Measurements from ENCODE around the gene LRRC25. TPM values are rescaled to one million over a fixed set of nuclear protein-coding genes. Genes with fewer than 3 reads are reported as not detected.
A peak's percentile ranks its signal among the peaks of the same experiment; 100 is the strongest.

LRRC25 gene
- total RNA-seq, 2 experiments from 2014 or later, result 0.98 to 4.1 TPM

- Histone ChIP-seq H3K9me3 (ENCODE audit: low read length) (no peaks in the 10 kb centered on the region), H3K4me3 (ENCODE audit: low read depth, low read length, poor library complexity, severe bottlenecking) (peak overlapping the region; percentile 53), H3K36me3 (ENCODE audit: insufficient read depth, low read length) (no peaks in the 10 kb centered on the region), H3K79me2 (ENCODE audit: insufficient read depth, low read depth, low read length) (no peaks in the 10 kb centered on the region), H4K20me1 (ENCODE audit: insufficient read depth, low read length) (no peaks in the 10 kb centered on the region), H3K27ac (ENCODE audit: low read depth, low read length, poor library complexity, severe bottlenecking) (no peak overlapping the region), H3K4me1 (ENCODE audit: insufficient read depth, low read length, poor library complexity, severe bottlenecking) (peaks cover 14% of the 10 kb centered on the region), H3K9me2 (ENCODE audit: insufficient read depth, low read length) (no peaks in the 10 kb centered on the region), H2AFZ (ENCODE audit: low read length) (peak overlapping the region; percentile 45; the same call in 1 of the 2 replicates), H3K4me2 (ENCODE audit: low read length) (peak overlapping the region; percentile 75)
- peak; percentile 87 for DNase-seq (ENCODE audit: low spot score)
- no TSS peak for BruUV-seq (replicated peaks)
- no peak for TF ChIP-seq EZH2phosphoT487 (IDR thresholded peaks at IDR 0.05; ENCODE audit: borderline replicate concordance, low read depth, low read length)
- peak; percentile 91 for TF ChIP-seq CTCF (conservative IDR thresholded peaks at IDR 0.05; ENCODE audit: low read length)
- CTCF ChIA-PET (ENCODE audit: unreplicated experiment), result interaction anchor here (0.6 to 1.5 kb wide), 9 partner anchors 9 to 296 kb away, joined by 3 to 8 read pairs (median 4); no protein-coding TSS in a partner anchor
- intact Hi-C loops (cut with micrococcal nuclease; ENCODE audit: unreplicated experiment), result loop anchor here (1.0 kb wide), 1 partner anchor 22 kb away; no protein-coding TSS in a partner anchor
- POLR2A ChIA-PET, result interaction anchor here (0.7 to 0.8 kb wide), 3 partner anchors 8 to 46 kb away, joined by 3 to 9 read pairs (median 3); no protein-coding TSS in a partner anchor
These were observed 9.1 kb downstream of the LRRC25 start for GRCh38 chr19:18388100-18388959.

- BruUV-seq (replicated peaks), result no TSS peak
- no peak overlapping the region for H3K4me2 ChIP-seq (ENCODE audit: low read length)
- CTCF ChIA-PET (ENCODE audit: unreplicated experiment), result no interaction called here
- H3K27ac ChIP-seq (ENCODE audit: low read depth, low read length, poor library complexity, severe bottlenecking), result no peak overlapping the region
- no peaks in the 10 kb centered on the region for H3K9me2 ChIP-seq (ENCODE audit: insufficient read depth, low read length)
- H3K9me3 ChIP-seq (ENCODE audit: low read length), result no peaks in the 10 kb centered on the region
- no peak overlapping the region for H2AFZ ChIP-seq (ENCODE audit: low read length)
- no peaks in the 10 kb centered on the region for H3K79me2 ChIP-seq (ENCODE audit: insufficient read depth, low read depth, low read length)
- peaks cover 9% of the 10 kb centered on the region for H3K4me1 ChIP-seq (ENCODE audit: insufficient read depth, low read length, poor library complexity, severe bottlenecking)
- no peak for DNase-seq (ENCODE audit: low spot score)
- H3K36me3 ChIP-seq (ENCODE audit: insufficient read depth, low read length), result no peaks in the 10 kb centered on the region
- POLR2A ChIA-PET, result no interaction called here
- no peak overlapping the region for H3K4me3 ChIP-seq (ENCODE audit: low read depth, low read length, poor library complexity, severe bottlenecking)
- TF ChIP-seq EZH2phosphoT487 (IDR thresholded peaks at IDR 0.05; ENCODE audit: borderline replicate concordance, low read depth, low read length), result no peak
- TF ChIP-seq CTCF (conservative IDR thresholded peaks at IDR 0.05; ENCODE audit: low read length), result no peak
- intact Hi-C loops (cut with micrococcal nuclease; ENCODE audit: unreplicated experiment), result no loop called here
- H4K20me1 ChIP-seq (ENCODE audit: insufficient read depth, low read length), result no peaks in the 10 kb centered on the region
These were observed 10.7 kb downstream of the LRRC25 start for GRCh38 chr19:18386543-18387271.

Data from OCI-LY7 (cell line).